Activated CD4-positive, alpha-beta T cell treated with anti-CD3 and anti-CD28 coated beads for 4 hours (primary cell): ENCODE measurements around the gene TIAM2.
"Not testable (repeated sequence)": the region's sequence is repeated elsewhere in the genome, so short reads cannot be mapped to it uniquely, and the experiment has no call there.

Source experiments
- DNase-seq, 2 donors: peaks; one replicate each; pipeline ENCODE4 v3.0.0-alpha.2; 2020

Gene TIAM2

GRCh38 chr6:155106456-155107115 lies 111.5 kb downstream of the TIAM2 start:
- no peak for DNase-seq

- DNase-seq, result no peak
Observed at GRCh38 chr6:155107432-155108069, 112.4 kb downstream of the TIAM2 start.

- no peak for DNase-seq
Observed at GRCh38 chr6:155108070-155108820, 113.1 kb downstream of the TIAM2 start.

GRCh38 chr6:155110721-155111120 lies 115.6 kb downstream of the TIAM2 start:
- no peak for DNase-seq

GRCh38 chr6:155112757-155113156 lies 117.6 kb downstream of the TIAM2 start:
- no peak for DNase-seq

GRCh38 chr6:155115893-155116570 lies 120.9 kb downstream of the TIAM2 start:
- DNase-seq, result no peak

- no peak for DNase-seq
Observed at GRCh38 chr6:155116571-155116910, 121.4 kb downstream of the TIAM2 start.

GRCh38 chr6:155117256-155117655 lies 122.1 kb downstream of the TIAM2 start:
- no peak for DNase-seq

- no peak for DNase-seq
Observed at GRCh38 chr6:155117785-155118184, 122.7 kb downstream of the TIAM2 start.

GRCh38 chr6:155119201-155119600 lies 124.1 kb downstream of the TIAM2 start:
- not testable (repeated sequence) for DNase-seq

GRCh38 chr6:155120034-155120433 lies 124.9 kb downstream of the TIAM2 start:
- DNase-seq, result no peak

- no peak for DNase-seq
Observed at GRCh38 chr6:155121294-155121693, 126.2 kb downstream of the TIAM2 start.

GRCh38 chr6:155121699-155122098 lies 126.6 kb downstream of the TIAM2 start:
- no peak for DNase-seq

- DNase-seq, result no peak
Observed at GRCh38 chr6:155122199-155122950, 127.3 kb downstream of the TIAM2 start.

- DNase-seq, result no peak
Observed at GRCh38 chr6:155123520-155123919, 128.4 kb downstream of the TIAM2 start.

- DNase-seq, result no peak
Observed at GRCh38 chr6:155125906-155126305, 130.8 kb downstream of the TIAM2 start.

- peak; percentile 18 to 26 for DNase-seq
Observed at GRCh38 chr6:155126727-155127439, 131.8 kb downstream of the TIAM2 start.

GRCh38 chr6:155128977-155129376 lies 133.9 kb downstream of the TIAM2 start:
- DNase-seq, result no peak

- DNase-seq, result no peak
Observed at GRCh38 chr6:155129744-155130143, 134.6 kb downstream of the TIAM2 start.

GRCh38 chr6:155130161-155130853 lies 135.2 kb downstream of the TIAM2 start:
- no peak for DNase-seq

GRCh38 chr6:155132617-155133016 lies 137.5 kb downstream of the TIAM2 start:
- no peak for DNase-seq
